K562 (cell line): ENCODE data around the gene PLSCR5.

ENCODE experiments used
- ATF1 ChIP-seq, 2 experiments: fragments of 450-650 bp in 1 of 2; IDR thresholded peaks; 2 replicates each; pipeline ENCODE4 v1.6.1; 2016; ENCODE audit warnings: missing compliant biosample characterization in 1 of 2, missing genetic modification characterization in 1 of 2
- EGR1 ChIP-seq: fragments of 450-650 bp; conservative IDR thresholded peaks from 2 replicates; pipeline ENCODE4 v1.6.1; 2017; ENCODE audit warnings: mild to moderate bottlenecking
- GABPA ChIP-seq: fragments of 200-800 bp; sonication (Bioruptor generic); conservative IDR thresholded peaks from 2 replicates; pipeline ENCODE4 v1.6.1; 2016; ENCODE audit warnings: low read depth, missing genetic modification characterization, missing compliant biosample characterization
- PKNOX1 ChIP-seq: fragments of 450-650 bp; IDR thresholded peaks from 2 replicates; pipeline ENCODE4 v1.6.1; 2016
- SRSF9 ChIP-seq: fragments of 200-400 bp; formaldehyde crosslinking; IDR thresholded peaks from 2 replicates; pipeline ENCODE4 v1.6.1; 2017; ENCODE audit warnings: low read depth, low read length, borderline replicate concordance
- YY1 ChIP-seq, 3 experiments: IDR thresholded peaks; 2 replicates each; pipeline ENCODE4 v1.6.1; 2011; ENCODE audit warnings: low read length in 2 of 3, mild to moderate bottlenecking in 2 of 3, moderate library complexity in 2 of 3, borderline replicate concordance in 1 of 3, control low read depth in 1 of 3, low read depth in 1 of 3; ENCODE audit not compliant: insufficient read depth in 3 of 3, insufficient replicate concordance in 2 of 3, control insufficient read depth in 1 of 3, insufficient read length in 1 of 3; ENCODE audit errors: extremely low read depth in 1 of 3

GRCh38 chr3:146593776-146594175 lies 11.4 kb downstream of the PLSCR5 start:
- TF ChIP-seq PKNOX1 (no peak), SRSF9 (no peak), YY1 (IDR thresholded peaks at IDR 0.05; ENCODE audit: borderline replicate concordance in 1 of 3, control insufficient read depth in 1 of 3, extremely low read depth in 1 of 3, insufficient read depth in 3 of 3, insufficient read length in 1 of 3, insufficient replicate concordance in 2 of 3, low read depth in 1 of 3, low read length in 2 of 3) (no peak), GABPA (tag) (no peak), EGR1 (no peak), ATF1 (CRISPR knock-in tag; IDR thresholded peaks at IDR 0.05) (no peak), ATF1 (tag; IDR thresholded peaks at IDR 0.05) (no peak)
